ENCODE results near the gene DNAJB14.

DNAJB14 gene

DNA sequence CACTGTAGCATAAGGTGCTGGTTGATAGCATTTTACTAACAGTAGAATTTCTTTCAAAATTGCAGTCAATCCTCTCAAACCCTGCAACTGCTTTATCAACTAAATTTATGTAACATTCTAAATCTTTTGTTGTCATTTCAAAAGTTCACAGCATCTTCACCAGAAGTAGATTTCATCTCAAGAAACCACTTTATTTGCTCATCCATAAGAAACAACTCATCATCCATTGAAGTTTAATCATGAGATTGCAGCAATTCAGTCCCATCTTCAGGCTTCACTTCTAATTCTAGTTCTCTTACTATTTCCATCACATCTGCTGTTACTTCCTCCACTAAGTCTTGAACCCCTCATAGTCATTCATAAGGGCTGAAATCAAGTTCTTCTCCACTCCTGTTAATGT is 73.8 kb downstream of the DNAJB14 start:
- H3K4me3 ChIP-seq (ENCODE audit: low read length), result no peak overlapping the region
- DNase-seq (ENCODE audit: low read depth), result no peak
- TF ChIP-seq, protein P1, sequence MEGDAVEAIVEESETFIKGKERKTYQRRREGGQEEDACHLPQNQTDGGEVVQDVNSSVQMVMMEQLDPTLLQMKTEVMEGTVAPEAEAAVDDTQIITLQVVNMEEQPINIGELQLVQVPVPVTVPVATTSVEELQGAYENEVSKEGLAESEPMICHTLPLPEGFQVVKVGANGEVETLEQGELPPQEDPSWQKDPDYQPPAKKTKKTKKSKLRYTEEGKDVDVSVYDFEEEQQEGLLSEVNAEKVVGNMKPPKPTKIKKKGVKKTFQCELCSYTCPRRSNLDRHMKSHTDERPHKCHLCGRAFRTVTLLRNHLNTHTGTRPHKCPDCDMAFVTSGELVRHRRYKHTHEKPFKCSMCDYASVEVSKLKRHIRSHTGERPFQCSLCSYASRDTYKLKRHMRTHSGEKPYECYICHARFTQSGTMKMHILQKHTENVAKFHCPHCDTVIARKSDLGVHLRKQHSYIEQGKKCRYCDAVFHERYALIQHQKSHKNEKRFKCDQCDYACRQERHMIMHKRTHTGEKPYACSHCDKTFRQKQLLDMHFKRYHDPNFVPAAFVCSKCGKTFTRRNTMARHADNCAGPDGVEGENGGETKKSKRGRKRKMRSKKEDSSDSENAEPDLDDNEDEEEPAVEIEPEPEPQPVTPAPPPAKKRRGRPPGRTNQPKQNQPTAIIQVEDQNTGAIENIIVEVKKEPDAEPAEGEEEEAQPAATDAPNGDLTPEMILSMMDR (conservative IDR thresholded peaks at IDR 0.05; ENCODE audit: low read length), result no peak

DNA sequence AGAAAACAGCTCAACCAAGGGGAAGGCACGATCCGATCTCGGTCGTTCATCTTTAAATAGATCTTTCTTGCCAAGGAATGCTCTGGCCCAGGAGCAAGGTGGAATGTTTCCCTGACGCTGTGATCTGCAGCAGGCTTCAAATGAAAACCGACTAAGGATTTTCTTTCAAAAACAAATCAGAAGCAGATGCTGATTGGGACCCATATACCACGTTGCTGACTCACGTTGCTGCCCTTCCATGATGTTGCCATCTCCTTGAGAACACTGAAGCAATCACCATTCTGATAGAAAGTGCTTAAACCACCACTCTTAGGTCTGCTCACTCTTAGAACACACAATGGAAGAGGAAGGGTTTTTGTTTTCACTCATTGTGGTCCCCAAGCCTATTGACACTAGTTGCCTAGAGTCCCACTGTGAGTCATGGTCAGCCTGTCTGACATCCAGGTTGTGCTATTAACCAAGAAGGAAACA is 78.3 kb downstream of the DNAJB14 start:
- DNase-seq (ENCODE audit: low read depth), result peak; percentile 83
- H3K4me3 ChIP-seq (ENCODE audit: low read length), result no peak overlapping the region
- TF ChIP-seq, protein P1 (conservative IDR thresholded peaks at IDR 0.05; ENCODE audit: low read length), result no peak

DNA sequence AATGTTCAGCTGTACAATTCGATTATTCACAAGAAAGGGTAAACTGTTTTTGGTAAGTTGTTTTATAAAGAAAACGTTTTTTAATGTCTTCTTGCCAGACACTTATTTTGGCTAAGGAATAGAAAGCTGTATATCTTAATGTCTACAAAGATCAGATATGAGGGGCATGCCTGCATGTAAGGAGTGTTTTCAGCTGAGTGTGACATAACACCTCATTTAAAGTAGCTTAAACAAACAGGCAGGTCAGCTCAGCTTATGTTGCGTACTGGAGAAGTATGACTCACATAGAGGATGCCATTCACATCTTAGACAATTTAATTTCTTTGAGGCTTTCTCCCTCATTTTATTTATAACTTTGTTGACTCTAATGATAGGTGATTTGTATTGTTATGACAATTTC is 82.6 kb downstream of the DNAJB14 start:
- TF ChIP-seq, protein P1 (conservative IDR thresholded peaks at IDR 0.05; ENCODE audit: low read length), result no peak
- peak; percentile 7 for DNase-seq (ENCODE audit: low read depth)
- H3K4me3 ChIP-seq (ENCODE audit: low read length), result no peak overlapping the region

DNA sequence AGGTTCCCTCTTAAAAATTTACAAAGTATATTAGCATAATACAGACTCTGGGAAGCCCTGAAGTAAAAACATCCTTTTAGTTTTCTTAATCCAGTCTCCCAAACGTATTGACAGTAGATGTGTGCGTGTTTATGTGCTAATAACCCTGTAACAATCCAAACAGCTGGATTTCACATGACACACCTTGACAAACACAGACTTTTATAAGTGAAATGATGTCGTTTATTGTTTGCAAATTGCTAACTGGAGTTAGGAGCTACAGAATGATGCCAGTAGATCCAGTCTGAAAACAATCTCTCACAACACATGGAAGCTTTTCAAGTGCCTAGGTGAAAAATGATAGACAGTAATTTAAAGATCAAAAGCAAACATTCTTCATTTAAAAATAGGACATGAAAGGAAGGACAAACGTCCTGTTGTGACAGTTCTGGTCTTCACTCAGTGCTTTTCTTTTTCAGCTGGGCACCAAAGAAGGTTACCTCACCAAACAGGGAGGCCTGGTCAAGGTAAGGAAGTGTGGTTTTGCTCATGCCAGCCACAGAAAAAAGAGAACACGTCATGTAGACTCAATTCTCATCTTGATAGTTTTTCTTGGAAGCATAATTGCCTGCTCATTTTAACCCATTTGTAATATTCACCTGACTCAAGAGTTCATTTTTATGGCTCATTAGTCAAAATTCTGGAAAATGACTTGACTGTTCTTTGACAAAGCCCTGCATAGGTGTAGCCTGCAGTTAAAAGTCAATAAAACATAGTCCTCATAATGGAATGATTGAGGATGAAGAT is 85.1 kb downstream of the DNAJB14 start:
- DNase-seq (ENCODE audit: low read depth), result no peak
- TF ChIP-seq, protein P1 (conservative IDR thresholded peaks at IDR 0.05; ENCODE audit: low read length), result no peak
- no peak overlapping the region for H3K4me3 ChIP-seq (ENCODE audit: low read length)

DNA sequence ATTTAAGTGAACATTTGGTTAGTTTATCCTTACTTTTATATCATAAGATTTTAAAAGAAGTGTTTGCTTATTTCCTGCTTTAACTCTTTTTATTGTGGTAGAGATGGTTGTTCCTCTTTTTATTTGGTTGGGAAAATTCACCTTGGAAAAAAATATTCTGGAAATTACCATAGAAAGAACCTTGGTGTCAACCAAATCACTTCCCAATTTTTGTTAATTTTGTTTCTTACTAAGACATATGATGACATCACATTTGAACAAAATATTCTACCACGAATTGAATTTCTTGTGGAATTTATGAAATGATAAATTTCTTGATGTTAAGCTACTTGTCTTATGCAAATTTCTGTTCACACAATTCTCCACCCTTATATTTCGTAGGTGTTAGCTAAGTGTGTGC is 85.9 kb downstream of the DNAJB14 start:
- TF ChIP-seq, protein P1 (conservative IDR thresholded peaks at IDR 0.05; ENCODE audit: low read length), result no peak
- no peak overlapping the region for H3K4me3 ChIP-seq (ENCODE audit: low read length)
- DNase-seq (ENCODE audit: low read depth), result no peak

DNA sequence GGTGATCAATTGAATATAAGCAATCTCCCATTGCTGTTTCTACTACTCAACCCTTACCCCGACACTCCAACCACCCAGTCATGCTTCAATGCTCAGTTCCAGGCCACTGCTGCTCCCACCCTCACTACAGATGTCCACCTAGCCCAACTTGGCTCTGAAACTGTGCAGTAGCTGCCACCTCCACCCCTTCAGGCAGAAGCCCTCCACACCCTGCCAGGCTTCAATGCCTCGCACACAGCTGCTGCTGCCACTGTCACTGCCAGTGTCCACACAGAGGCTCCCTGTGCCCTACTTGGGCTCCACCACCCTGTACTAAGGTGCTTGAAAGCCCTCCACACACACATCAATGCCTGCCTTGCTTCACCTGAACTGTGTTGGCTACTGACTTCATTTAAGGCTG is 86.8 kb downstream of the DNAJB14 start:
- no peak overlapping the region for H3K4me3 ChIP-seq (ENCODE audit: low read length)
- DNase-seq (ENCODE audit: low read depth), result no peak
- TF ChIP-seq, protein P1 (conservative IDR thresholded peaks at IDR 0.05; ENCODE audit: low read length), result no peak

DNA sequence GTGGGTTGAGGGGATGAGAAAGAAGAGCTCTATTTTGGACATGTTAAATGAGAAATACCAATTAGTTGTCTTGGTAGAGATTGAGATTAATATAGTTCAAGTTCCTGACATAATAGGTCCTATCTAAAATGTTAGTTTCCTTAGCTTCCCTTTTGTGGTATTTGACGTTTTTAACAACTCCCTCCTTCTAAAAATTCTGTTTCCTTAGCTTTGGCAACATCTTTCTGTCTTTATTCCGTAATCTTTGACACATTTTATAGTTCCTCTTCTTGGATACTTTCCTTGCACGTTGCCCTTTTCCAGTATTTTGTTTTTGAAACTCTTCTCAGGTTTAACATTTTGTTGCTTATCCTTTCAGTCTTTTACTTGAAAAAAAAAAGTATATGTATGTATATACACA is 89.1 kb downstream of the DNAJB14 start:
- TF ChIP-seq, protein P1 (conservative IDR thresholded peaks at IDR 0.05; ENCODE audit: low read length), result no peak
- DNase-seq (ENCODE audit: low read depth), result no peak
- no peak overlapping the region for H3K4me3 ChIP-seq (ENCODE audit: low read length)
